Memory B cell (primary cell): ENCODE results near the gene FZD7.

Experiments used
- ATAC-seq: fragments of 150-1000 bp; cut with Tn5 transposase; 2 replicates; pipeline ENCODE4 v1.10.0; 2021; ENCODE audit warnings: low read depth, mild to moderate bottlenecking, moderate library complexity
- DNase-seq, 2 donors: peaks; one replicate each; pipeline ENCODE4 v3.0.0; 2022; ENCODE audit warnings: low spot score in 2 of 2
- H3K27ac Mint-ChIP-seq: one replicate; pipeline ENCODE4 v1.8.0; 2022; ENCODE audit warnings: mild to moderate bottlenecking, moderate library complexity, mixed read lengths
- H3K27me3 Mint-ChIP-seq: one replicate; pipeline ENCODE4 v1.8.0; 2022; ENCODE audit warnings: mixed read lengths
- H3K36me3 Mint-ChIP-seq: one replicate; pipeline ENCODE4 v1.8.0; 2022; ENCODE audit warnings: mild to moderate bottlenecking, mixed read lengths
- H3K4me1 Mint-ChIP-seq: one replicate; pipeline ENCODE4 v1.8.0; 2022; ENCODE audit warnings: mixed read lengths
- H3K4me3 Mint-ChIP-seq: one replicate; pipeline ENCODE4 v1.8.0; 2022; ENCODE audit warnings: mild to moderate bottlenecking, moderate library complexity, mixed read lengths
- H3K9me3 Mint-ChIP-seq: one replicate; pipeline ENCODE4 v1.8.0; 2022; ENCODE audit warnings: mixed read lengths

The FZD7 gene

DNA sequence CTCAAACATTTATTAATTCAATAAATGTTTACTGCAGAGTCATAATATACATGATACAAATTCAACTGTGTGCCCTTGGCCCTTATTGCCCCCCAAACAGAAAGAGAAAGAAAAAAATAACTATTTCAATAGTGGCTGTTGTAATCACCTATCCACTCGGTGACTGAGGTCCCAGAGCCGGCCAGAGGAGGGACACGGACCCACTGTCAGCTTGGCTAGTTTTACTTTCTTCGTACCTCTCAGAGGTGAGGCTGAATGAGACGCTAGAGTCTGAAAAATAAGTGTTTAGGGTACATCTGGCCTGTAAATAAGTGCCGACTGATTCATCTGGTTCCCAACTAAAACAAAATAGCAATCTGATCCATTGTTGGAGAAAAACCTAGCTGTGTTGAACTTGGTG lies 31.3 kb upstream of the FZD7 start:
- H3K27me3 Mint-ChIP-seq: no peaks in the 10 kb centered on the region
- H3K4me3 Mint-ChIP-seq: no peak overlapping the region
- H3K36me3 Mint-ChIP-seq: no peaks in the 10 kb centered on the region
- DNase-seq: no peak
- peaks cover 10% of the 10 kb centered on the region for H3K4me1 Mint-ChIP-seq
- H3K9me3 Mint-ChIP-seq: no peaks in the 10 kb centered on the region
- no peak for ATAC-seq
- H3K27ac Mint-ChIP-seq: no peak overlapping the region

DNA sequence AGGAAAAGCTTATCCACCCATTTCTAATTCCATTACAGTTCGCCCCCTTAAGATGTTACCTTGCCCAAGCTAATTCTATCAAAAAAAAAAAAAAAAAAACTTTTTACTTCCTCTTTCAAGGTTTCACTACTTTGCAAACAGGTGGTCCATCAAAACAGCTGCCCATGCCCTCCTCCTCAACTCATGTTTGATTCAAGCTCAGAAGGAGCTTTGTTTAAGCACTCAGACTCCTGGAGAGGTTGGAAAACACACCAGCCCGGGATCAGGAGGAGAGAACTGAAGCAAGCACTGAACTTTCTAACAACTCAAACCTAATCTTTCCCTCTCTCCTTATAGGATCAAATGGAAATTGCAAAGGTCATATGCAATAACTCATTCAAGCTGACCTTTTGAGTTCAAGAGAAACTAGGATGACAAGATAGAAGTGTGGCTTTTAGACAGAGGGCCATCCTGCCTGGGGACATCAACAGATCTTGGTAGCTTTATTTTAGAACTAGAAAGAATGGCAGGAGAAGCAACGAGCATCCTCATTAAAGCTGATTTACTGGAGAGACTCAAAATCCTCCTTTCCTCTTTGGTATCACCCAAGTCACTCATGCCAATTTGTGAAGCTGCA lies 28.3 kb upstream of the FZD7 start:
- peaks cover 2% of the 10 kb centered on the region for H3K36me3 Mint-ChIP-seq
- H3K27ac Mint-ChIP-seq: no peak overlapping the region
- no peaks in the 10 kb centered on the region for H3K9me3 Mint-ChIP-seq
- no peak overlapping the region for H3K4me3 Mint-ChIP-seq
- H3K27me3 Mint-ChIP-seq: peaks cover 3% of the 10 kb centered on the region
- H3K4me1 Mint-ChIP-seq: peaks cover 10% of the 10 kb centered on the region
- ATAC-seq (peak; percentile 78), DNase-seq (no peak)

DNA sequence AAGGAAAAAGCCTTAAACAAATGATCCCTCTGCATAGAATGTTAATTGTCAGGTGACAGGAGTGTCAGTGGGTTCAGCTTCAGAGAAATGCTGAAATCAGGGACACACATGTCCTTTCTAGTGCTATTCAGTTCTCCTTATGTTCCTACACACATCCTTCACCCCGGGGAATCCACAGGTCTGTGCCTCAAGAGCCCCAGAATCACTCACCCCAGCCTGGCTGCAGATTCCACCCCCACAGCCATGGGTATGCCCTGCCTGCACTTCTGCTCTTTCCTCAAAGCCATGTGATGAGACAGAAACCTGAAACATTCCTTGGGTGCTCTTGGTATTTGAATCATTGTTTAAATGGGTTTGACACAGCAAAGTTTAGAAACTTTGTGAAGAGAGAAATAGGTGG lies 27.4 kb upstream of the FZD7 start:
- no peaks in the 10 kb centered on the region for H3K9me3 Mint-ChIP-seq
- no peak for DNase-seq
- H3K27ac Mint-ChIP-seq: no peak overlapping the region
- H3K4me3 Mint-ChIP-seq: no peak overlapping the region
- no peak for ATAC-seq
- H3K4me1 Mint-ChIP-seq: peaks cover 10% of the 10 kb centered on the region
- peaks cover 2% of the 10 kb centered on the region for H3K36me3 Mint-ChIP-seq
- H3K27me3 Mint-ChIP-seq: peaks cover 5% of the 10 kb centered on the region

DNA sequence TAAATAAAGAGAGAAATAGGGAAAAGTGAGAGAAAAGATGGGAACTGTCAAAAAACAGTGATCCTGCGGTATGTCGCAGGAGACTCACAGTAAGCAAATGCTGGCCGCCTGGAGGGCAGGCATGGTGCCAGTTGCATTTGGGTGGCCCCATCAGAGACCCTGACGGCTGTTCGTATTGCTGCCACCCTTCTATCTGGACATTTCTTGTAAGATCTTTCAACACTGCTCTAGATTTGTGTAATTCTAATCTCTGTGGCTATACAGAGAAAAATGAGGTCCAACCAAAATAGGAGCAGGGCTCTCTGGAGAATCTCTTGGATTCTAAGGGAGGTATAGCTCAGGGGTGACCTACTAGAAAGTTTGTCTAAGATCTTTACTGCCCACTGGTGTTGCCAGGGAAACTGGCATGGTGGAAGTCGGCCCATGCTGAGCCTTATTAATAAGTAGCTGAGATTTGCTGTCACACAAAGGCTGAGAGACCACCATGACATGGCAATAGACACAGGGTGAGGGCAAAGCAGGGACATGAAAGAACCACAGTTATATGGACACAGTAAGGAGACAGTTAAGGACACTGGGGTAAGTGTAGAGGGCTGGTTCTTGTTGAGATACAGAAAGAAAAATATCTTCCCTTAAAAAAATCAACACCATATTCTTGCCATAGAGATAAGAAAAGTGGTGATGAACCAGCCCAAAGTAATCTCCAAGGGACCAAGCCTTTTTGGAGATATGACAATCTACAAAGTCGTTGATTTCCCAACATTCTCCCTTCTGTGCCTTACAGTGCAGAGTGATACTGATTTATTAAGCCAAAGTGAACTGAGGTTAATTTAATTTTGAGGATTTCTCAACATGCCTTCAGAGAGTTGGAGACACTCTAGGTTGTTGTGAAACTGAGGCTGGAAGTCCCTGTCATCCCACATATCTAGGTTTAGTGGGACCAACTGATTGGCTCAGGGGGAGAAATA lies 26.4 kb upstream of the FZD7 start:
- H3K27me3 Mint-ChIP-seq: peaks cover 7% of the 10 kb centered on the region
- H3K4me1 Mint-ChIP-seq: peaks cover 10% of the 10 kb centered on the region
- H3K27ac Mint-ChIP-seq: no peak overlapping the region
- DNase-seq (no peak), ATAC-seq (no peak)
- no peak overlapping the region for H3K4me3 Mint-ChIP-seq
- H3K36me3 Mint-ChIP-seq: peaks cover 2% of the 10 kb centered on the region
- H3K9me3 Mint-ChIP-seq: no peaks in the 10 kb centered on the region

DNA sequence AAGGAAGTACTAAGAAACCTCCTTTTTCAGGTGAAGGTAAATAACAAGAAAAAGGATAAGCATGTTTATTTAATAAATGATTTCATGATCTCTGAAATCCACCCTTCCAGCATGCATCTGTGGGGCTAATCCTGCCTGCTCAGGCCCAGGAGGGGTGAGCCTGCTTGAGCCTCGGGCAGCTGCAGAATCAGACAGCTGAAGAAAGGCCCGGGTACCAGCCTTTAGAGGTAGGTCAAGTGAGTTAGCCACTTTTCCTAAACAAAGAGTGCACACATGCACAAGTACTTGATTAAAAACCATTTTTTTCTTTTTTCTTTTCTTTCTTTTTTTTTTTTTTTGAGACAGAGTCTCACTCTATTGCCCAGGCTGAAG lies 25.7 kb upstream of the FZD7 start:
- Mint-ChIP-seq H3K27ac (no peak overlapping the region), H3K27me3 (peaks cover 9% of the 10 kb centered on the region), H3K4me3 (no peak overlapping the region), H3K36me3 (peaks cover 2% of the 10 kb centered on the region), H3K9me3 (no peaks in the 10 kb centered on the region), H3K4me1 (peaks cover 10% of the 10 kb centered on the region)
- DNase-seq (no peak), ATAC-seq (no peak)

DNA sequence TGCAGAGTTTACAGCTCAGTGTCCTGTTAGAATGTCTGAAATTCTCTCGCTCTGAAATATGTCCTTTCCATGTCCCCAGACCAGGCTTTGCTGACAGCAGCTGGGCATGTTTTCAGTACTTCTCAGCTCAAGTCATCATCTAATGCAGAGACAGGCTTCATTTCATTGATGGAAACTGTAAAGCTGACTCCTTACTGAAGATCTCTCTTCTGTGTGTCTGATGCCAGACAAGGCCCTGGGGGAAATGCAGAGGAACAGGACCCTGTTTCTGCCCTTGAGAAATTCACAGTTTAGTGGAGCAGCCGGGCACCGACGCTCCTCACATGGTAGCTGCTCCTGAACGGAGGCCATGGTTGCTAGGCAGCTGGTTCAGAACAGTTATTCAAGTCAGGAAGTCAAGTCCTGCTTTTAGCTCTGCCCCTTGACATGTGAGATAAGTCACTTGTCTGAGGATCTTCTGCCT lies 24.6 kb upstream of the FZD7 start:
- DNase-seq: no peak
- Mint-ChIP-seq H3K36me3 (peaks cover 2% of the 10 kb centered on the region), H3K9me3 (no peaks in the 10 kb centered on the region), H3K4me3 (no peak overlapping the region), H3K27ac (no peak overlapping the region), H3K27me3 (peaks cover 9% of the 10 kb centered on the region), H3K4me1 (peaks cover 10% of the 10 kb centered on the region)
- no peak for ATAC-seq

DNA sequence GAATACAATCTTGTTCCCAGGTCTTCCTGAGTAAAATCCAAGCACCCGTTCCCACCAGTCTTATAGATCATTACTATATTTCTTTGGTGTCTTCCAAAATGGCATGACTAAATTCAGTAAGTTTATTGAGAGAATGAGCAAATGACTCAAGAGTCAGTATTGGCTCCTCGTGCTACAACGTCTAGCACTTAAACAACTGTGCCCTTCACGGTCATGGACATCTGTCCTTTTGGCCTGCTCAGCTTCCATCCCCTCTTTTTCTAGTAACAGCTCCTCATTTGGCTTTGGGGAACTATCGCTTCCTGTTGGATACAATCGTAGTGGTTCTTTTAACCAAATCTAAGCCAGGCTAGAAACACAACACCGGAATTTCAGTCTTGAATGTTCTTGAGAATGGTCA lies 24.1 kb upstream of the FZD7 start:
- Mint-ChIP-seq H3K4me1 (peaks cover 10% of the 10 kb centered on the region), H3K9me3 (no peaks in the 10 kb centered on the region)

DNA sequence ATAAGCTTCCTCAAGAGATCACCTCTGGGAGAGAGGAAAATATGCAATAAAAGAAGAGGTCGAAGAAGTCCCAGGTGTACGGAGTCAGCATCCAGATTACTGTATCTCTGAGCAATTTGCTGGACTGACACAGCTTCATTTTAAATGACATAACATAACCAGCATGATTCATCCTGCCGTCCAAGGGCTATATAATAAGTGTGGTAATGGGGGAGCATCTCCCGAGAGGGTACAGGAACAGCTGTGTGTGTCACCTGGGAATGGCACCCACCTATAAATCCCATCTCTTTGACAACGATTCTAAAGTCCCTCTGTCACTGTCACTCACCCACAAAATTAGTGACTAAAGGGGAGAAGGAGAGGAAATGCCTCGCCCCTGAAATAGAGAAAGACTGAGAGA lies 19.3 kb upstream of the FZD7 start:
- H3K9me3 Mint-ChIP-seq: no peaks in the 10 kb centered on the region
- DNase-seq: no peak
- H3K4me1 Mint-ChIP-seq: no peaks in the 10 kb centered on the region

More for the DNA sequence above, 24.1 kb upstream of the FZD7 start:
- no peak overlapping the region for H3K27ac Mint-ChIP-seq
- DNase-seq (no peak), ATAC-seq (no peak)
- H3K4me3 Mint-ChIP-seq: no peak overlapping the region
- peaks cover 9% of the 10 kb centered on the region for H3K27me3 Mint-ChIP-seq
- peaks cover 2% of the 10 kb centered on the region for H3K36me3 Mint-ChIP-seq

DNA sequence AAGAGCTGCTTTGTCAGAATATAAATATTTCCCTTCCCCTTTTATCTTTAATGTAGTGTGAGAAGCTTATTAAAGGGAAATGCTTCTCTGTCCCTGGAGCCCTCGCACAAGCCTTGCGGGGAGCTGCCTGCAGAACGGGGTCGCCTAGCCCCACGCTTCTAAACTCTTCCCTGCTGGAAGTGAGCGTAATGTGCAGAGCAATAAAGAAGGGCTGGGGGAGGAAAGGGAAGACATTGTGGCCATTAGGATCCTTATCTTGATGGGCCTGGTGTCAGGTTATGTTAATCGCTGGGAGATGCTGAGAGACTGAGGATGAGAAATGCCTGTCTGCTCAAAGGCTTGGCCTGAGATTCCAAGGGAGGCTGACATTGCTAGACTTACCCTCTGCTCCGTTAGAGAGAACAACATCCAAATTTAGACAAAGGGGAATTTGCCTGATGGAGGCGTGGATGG lies 18.9 kb upstream of the FZD7 start:
- DNase-seq (no peak), ATAC-seq (no peak)
- H3K27ac Mint-ChIP-seq: no peak overlapping the region
- no peak overlapping the region for H3K4me3 Mint-ChIP-seq
- no peaks in the 10 kb centered on the region for H3K9me3 Mint-ChIP-seq
- H3K4me1 Mint-ChIP-seq: no peaks in the 10 kb centered on the region
- H3K36me3 Mint-ChIP-seq: peaks cover 2% of the 10 kb centered on the region
- H3K27me3 Mint-ChIP-seq: peaks cover 9% of the 10 kb centered on the region

More for the DNA sequence above, 19.3 kb upstream of the FZD7 start:
- peaks cover 2% of the 10 kb centered on the region for H3K36me3 Mint-ChIP-seq
- H3K27me3 Mint-ChIP-seq: peaks cover 9% of the 10 kb centered on the region
- no peak overlapping the region for H3K4me3 Mint-ChIP-seq
- no peak for ATAC-seq
- H3K27ac Mint-ChIP-seq: no peak overlapping the region

DNA sequence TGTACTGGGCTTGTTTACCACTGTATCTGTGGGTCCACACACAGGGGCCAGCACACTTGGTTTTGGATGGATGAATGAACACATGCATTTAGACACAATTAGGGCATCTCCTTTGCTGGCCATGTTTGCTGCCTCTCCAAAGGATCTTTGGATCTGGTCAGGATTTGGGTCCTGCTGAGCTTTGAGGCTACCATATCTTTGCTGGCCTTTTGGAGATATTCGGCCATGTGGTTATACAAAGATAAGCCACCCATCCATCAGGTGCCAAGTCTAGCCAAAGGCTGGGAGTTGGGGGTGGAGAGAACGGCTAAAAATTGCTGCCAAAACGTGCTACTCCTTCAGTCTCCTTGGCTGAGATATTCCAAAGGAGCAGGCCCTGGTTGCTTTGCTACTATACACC lies 18.2 kb upstream of the FZD7 start:
- no peak for DNase-seq
- Mint-ChIP-seq H3K4me1 (no peaks in the 10 kb centered on the region), H3K4me3 (no peak overlapping the region), H3K27ac (no peak overlapping the region), H3K36me3 (no peaks in the 10 kb centered on the region), H3K9me3 (no peaks in the 10 kb centered on the region), H3K27me3 (peaks cover 6% of the 10 kb centered on the region)
- ATAC-seq: no peak

DNA sequence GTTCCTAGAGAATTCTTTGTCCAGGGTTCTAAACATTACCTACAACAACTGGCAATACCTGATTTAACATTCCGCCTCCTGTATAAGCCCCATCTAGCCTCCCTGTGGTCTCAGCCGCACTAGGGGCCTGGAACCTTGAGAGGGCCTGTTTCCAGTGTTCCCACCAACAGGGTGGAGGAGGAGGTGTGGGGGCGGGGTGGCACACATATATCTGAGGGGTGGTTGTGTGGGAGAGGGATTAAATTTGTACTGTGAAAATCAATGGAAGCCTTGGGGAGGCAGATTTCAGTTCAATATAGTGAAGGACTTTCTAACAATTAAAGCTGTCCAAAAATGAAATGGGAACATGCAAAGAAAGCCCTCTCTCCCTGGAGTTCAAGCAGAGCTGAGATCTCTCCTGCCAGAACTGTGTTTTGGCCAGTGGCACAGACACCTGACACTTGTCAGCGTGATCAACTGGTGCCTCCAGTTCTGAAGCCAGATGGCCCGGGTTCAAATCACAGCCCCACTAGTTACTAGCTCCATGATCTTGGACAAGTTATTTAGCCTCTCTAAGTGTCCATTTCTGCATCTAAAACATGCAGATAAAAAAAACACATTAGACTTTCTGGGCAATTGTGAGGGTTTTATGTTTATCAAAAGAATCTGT lies 17.0 kb upstream of the FZD7 start:
- H3K27me3 Mint-ChIP-seq: peaks cover 2% of the 10 kb centered on the region
- no peaks in the 10 kb centered on the region for H3K4me1 Mint-ChIP-seq
- ATAC-seq: no peak
- no peak overlapping the region for H3K27ac Mint-ChIP-seq
- DNase-seq: no peak
- no peak overlapping the region for H3K4me3 Mint-ChIP-seq
- H3K36me3 Mint-ChIP-seq: no peaks in the 10 kb centered on the region
- H3K9me3 Mint-ChIP-seq: no peaks in the 10 kb centered on the region

DNA sequence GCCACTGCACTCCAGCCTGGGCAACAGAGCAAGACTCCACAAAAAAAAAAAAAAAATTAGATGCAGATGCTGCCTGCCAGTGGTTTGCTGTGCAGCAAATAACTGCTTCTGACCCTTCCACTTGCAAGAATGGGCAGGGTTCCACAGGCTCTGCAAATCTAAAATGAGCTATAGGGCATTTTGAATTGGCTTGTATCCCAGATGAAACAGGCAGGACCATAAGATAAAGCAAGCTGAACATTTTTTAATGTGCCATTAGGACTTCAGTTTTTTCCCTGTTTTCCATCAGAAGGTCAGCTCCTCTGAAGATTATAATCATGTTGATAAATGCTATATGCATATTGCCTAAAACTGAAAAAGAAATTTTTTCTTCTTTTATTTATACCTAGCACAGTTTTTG lies 15.7 kb upstream of the FZD7 start:
- no peak overlapping the region for H3K27ac Mint-ChIP-seq
- H3K36me3 Mint-ChIP-seq: no peaks in the 10 kb centered on the region
- H3K4me1 Mint-ChIP-seq: no peaks in the 10 kb centered on the region
- H3K9me3 Mint-ChIP-seq: no peaks in the 10 kb centered on the region
- DNase-seq: no peak
- no peaks in the 10 kb centered on the region for H3K27me3 Mint-ChIP-seq
- H3K4me3 Mint-ChIP-seq: no peak overlapping the region
- no peak for ATAC-seq

DNA sequence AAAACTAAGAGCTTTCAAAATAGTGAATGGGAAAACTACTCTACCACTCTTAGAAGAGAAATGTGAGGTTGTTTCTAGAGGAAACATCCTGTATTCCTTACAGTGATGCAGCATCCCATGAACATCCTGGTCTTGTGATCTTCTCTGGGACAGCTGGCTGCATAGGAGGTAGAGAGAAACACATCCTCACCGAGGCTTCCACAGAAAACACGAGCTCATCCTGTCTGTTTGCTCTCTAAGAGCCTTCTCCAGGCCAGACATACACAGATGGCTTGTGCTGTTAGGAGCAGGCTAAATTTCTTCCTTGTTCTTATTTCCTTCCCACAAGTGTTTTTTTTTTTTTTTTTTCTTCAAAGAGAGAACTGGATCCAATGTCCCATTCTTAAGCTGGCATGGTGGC lies 14.7 kb upstream of the FZD7 start:
- Mint-ChIP-seq H3K36me3 (no peaks in the 10 kb centered on the region), H3K4me1 (no peaks in the 10 kb centered on the region), H3K9me3 (no peaks in the 10 kb centered on the region), H3K4me3 (no peak overlapping the region), H3K27ac (no peak overlapping the region), H3K27me3 (no peaks in the 10 kb centered on the region)
- ATAC-seq (no peak), DNase-seq (no peak)
